IMR-90 (cell line): Measurements from ENCODE around the gene MPG. TPM values are rescaled to one million over a fixed set of nuclear protein-coding genes. Genes with fewer than 3 reads are reported as not detected.

ENCODE experiments used
- ELK1 ChIP-seq: fragments of 150-350 bp; IDR thresholded peaks from 2 replicates; pipeline ENCODE4 v1.6.1; 2016; ENCODE audit warnings: low read depth, mild to moderate bottlenecking, low read length, moderate library complexity, borderline replicate concordance
- polyA plus RNA-seq, 3 experiments: library from polyadenylated mRNA; depleted of rRNA; stranded (reverse); fragments of >200 nt; gene quantifications; 2 replicates each; pipeline ENCODE4 v1.2.3, GENCODE V29; 2012; ENCODE audit warnings: low replicate concordance in 1 of 3
- total RNA-seq: library from RNA; depleted of rRNA; stranded (reverse); fragments of >200 nt; gene quantifications from 2 replicates; pipeline ENCODE4 v1.2.3, GENCODE V29; 2012

MPG gene
- total and polyA plus RNA-seq, 2 of the 4 experiments (the other 2 are of a cell fraction), result 66.7 to 135 TPM

- TF ChIP-seq ELK1, result no peak
Measured at GRCh38 chr16:83781-84615, 6.0 kb downstream of the MPG start (continued).
